Stimulated activated CD4-positive, alpha-beta T cell treated with anti-CD3 and anti-CD28 coated beads, Interleukin-1b, Interleukin-23, amount 100 ng/mL, for 4 hours (primary cell): ENCODE results near the gene MIEF1.
A peak's percentile ranks its signal among the peaks of the same experiment; 100 is the strongest.

Experiments used
- DNase-seq, 2 donors: peaks; one replicate each; pipeline ENCODE4 v3.0.0-alpha.2; 2020; ENCODE audit warnings: low read depth in 2 of 2

The MIEF1 gene

DNA sequence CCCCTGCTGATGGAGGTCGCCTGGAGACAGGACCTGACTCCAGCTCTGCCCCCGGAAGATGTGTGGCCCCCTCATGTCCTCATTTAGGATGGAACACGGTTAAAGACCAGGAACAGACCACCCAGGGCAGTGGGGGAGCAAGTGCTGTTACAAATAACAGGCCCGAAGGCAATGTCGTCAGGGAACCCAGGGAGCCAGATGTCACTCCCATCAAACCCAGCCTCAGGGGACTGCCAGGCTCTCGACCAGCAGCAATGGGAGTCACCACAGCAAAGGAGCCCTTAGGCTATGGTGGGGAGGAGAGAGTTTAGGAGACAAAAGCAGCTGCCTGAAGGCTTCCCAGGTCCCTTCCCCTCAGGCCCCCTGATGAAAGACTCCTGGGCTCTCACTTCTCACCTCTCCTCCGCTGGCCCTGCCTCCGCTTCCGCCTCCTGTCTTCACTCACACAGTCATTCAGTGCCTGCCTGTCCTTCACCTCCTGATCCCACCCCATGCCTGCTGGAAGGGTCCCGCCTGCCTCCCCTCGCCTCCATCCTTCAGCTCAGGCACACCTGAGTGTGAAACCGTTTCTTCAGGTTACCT lies 26.1 kb downstream of the MIEF1 start:
- no peak for DNase-seq

DNA sequence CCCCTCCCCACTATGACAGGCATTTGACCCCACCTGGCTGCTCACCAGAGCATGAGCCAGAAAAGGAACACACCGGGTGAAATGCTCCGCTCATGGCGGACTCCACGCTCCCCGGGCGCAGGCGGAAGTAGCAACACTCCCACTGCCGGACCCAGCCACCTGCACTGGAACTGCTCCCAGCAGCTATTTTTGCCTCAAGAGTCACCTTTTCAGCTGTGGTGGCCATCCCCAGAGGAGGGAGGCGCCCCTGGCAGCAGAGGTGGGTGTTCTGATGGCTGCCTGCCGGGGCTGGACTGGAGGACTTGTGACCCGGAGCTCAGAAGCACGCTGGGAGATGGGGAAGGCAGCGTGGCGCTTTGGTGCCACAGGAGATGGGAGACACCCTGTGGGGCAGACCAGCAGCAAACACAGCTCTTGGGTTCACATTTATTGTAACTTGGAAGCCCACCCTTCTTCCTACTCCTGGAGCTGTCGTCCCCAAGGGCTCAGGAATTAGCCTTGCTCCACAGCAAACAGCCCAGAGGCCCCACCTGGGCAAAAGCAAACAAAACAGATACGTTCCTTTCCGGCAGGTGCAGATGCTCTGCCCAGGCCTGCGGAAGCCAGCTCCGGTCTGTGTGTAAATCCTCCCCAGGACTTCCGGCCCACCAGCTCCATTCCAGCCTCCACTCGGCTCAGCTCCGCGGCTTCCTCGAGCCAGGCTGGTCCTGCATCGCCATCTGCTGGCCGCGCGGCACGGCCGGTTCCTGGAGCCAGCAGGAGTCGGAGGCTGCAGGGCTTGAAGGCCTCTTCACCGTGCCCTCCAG lies 26.8 kb downstream of the MIEF1 start:
- peak; percentile 82 to 85 for DNase-seq

DNA sequence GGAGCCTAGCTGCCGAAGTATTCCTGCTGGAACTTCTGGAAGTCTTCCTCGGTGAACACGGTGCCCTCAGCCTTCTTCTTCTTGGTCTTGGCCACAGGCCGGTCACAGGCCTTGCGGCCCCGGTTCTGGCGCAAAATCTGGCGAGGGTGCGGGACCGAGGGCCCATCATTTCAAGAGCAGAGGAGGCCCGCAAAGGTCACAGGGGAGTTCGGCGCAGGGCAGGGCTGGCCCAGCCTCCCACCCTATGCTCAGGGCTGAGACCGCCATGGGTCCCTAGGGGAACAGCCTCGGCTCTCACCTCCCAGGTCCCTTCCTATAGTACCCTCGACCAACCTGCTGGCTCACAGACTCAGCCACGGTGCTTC lies 27.4 kb downstream of the MIEF1 start:
- no peak for DNase-seq

DNA sequence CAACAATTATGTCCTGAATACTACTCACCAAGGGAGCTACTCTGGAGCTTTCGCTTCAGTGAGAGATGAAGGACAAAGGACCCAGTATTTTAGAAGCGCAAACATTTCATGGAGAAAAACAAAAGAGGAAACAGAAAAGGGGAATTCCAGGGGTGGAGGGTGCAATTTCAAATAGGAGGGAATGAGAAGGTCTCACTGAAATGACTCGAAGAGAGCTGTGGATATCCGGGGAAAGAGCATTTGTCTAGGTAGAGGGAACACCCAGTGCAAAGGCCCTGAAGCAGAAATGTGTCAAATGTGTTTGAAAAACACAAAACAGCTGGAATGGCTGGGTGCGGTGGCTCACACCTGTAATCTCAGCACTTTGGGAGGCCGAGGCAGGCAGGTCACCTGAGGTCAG lies 28.0 kb downstream of the MIEF1 start:
- DNase-seq = no peak

DNA sequence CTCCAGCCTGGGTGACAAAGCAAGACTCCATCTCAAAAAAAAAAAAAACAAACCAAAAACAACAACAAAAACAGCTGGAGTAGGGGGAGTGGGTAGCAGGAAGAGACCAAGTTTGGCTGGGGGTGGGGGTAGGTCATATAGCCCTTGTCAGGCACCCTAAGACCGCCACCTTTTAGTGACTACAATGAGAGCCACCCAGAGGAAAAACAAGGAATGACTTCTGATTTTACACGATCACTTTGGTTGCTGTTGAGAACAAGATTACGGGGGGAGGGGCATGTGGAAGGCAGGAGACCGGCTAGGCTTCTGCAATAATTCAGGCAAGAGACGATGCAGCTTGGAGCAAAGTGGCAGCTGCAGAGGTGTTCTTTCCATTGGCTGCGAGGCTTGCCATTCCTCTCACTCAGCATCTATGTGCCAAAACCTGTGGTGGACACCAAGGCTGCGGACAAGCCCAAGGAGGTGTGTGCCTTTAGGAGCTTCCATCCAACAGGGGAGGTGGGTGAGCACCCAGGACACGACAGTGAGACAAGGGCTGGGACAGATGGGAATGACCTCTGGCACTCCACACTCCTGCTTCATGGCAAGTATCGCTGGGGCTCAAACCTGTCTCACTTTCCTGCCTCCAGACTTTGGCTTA lies 28.7 kb downstream of the MIEF1 start:
- no peak for DNase-seq

DNA sequence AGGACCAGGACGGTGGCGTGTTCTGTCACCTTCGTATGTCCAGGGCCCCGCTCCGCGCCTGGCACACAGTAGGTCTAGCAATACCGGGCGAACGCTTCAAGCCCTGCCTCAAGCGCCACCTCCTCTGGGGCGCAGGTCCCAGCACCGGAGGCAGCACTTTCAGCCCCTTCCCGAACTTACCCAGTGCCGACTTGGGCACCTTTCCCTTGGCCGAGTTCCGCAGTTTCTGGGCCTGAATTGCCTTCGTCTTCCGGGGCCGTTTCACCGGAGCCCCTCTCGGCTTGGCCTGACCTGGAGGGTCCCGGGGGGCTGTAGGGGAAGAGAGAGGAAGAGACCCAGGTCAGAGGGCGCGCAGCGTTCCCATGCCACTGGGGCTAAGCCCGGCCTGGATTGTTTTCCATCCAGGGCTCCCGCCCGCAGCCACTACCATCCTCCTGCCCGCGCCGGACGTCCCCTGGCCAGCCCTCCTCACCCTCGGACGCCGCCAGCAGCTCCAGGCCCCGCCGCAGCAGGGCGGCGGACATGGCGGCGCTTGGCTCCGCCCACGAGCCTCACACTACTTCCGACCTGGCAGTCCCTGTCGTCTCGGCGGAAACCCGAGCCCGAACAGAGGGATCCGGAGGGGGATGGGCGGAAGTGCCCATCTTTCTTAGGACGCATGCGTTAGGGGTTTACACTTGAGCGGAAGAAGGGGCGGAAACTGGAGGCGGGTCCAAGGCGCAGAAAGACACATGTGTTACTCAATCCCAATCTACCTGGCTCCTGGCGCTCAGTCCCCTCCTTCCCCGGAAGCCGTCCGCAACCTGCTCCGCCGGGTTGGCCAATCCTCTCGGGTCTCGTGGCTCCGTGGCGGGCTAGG lies 30.4 kb downstream of the MIEF1 start, which contains the start of gene RPS19BP1:
Gene RPS19BP1 (minus strand): TSS at position 534 of the 859 bp plus-strand sequence. CDS start 10 bp downstream, at position 524.
- peak; percentile 97 to 99 for DNase-seq

DNA sequence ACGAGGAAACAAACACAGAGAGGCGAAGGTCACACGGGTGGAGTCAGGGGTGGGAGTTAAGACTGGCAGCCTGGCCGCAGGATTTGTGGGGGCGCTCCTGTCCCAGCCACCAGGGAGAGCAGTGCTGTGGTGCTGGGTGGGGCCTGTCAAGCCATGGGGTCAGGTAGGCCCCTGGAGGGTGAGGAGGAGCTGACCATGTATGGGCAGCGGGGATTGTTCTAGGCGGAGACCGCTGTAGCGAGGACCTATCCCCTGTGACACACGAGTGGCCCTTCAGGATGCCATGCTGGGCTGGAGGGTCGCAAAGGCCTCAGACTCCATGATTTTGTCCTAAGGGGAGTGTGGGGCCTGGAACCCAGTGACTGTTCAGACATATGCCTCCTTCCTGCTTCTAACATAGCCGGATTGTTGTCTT lies 32.0 kb downstream of the MIEF1 start:
- no peak for DNase-seq

DNA sequence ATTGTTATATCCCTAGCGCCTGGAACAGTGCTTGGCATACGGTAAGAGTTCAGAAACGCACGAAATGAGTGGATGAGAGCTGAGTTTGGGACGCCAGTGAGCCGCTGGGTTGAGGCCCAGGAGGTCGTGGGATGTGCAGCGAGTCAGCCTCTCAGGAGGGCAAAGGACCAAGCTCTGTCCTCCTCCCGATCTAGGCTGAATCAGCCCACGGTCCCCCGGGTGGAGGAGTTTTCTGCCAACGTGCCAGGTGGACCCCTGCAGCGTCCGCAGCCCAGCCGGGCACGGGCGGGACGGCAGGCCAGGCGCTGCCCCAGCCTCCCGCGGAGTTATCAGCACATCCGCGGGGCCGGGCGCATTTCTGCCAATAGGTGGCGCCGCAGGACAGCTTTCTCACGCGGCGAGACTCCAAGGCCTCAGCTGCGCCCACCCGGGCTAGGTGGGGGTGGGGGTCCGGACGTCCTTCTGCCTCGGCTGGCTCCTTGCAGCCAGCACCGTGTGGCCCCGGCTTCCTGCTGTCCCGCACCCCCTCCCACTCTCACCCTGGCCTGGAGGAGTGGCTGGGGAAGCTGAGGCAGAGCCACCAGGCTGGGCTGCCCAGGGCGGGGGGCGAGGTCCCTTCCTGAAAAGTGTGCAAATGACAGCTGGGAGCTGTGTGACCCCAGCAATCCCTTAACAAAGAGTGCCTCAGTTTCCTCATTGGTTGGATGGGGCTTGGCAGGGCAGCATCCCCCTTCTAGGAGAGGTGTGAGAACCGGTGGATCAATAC lies 32.7 kb downstream of the MIEF1 start:
- peak; percentile 78 to 86 for DNase-seq

DNA sequence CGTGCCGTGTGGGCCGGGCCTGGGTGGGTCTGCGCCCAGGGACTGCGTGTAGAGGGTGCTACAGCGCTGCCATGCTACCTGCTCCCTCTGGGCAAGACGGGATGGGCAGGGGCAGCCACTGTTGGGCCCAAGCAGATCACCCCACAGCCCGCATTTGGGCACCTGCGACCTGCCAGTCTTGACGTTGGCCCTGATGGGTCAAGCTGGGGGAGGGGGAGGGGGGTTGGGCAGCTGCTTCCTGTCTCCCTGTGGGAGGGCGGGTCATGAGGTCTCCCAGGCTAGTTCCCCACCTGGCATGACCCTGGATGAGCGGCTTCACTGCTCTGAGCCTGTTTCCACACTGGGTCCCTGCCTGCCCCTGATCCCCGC lies 33.3 kb downstream of the MIEF1 start:
- no peak for DNase-seq

DNA sequence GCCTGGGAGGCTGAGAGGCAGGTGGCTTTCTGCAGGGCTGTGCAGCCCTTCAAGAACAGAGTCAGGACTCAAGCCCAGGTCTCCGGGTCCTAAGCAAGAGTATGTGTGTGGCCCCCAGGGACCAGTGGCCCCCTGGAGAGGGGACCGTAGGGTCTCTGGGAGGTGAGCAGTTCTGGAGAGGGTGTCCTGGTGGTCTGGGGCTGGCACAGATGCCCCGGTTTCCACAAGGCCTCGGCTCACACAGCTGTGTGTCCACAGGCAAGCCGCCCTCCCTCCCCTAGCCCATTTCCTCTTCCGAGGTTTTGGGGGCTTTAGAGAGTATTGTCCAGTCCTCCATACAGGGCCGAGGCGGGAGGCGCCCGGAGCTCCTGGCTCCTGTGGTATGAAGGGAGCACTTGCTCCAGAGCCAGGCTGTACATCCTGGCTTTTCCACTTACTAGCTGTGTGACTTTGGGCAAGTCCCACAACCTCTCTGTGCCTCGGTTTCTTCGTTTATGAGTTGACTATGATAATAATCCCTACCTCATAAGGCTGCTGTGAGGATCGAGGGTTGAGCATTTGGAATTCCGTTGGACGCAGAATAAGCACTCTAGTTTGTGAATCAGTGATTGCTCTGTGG lies 33.9 kb downstream of the MIEF1 start:
- no peak for DNase-seq

DNA sequence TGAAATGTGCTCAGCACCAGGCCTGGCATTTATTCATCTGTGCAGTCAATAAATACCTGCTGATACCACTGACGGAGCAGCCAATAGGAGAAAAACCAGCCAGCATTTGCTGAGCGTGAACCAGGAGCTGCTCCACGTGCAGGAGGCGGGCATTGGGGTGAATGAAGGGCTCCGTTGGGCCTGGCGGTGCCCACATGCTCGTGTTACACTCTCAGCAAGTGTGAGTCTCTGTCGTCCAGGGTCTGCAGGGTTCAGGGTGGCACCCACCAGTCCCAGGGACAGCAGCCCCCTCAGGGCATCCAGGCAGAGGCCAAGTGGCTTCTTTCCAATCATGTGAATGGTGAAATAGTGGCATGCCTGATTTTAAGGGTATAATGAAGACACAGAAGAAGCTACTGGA lies 34.6 kb downstream of the MIEF1 start:
- DNase-seq = no peak

DNA sequence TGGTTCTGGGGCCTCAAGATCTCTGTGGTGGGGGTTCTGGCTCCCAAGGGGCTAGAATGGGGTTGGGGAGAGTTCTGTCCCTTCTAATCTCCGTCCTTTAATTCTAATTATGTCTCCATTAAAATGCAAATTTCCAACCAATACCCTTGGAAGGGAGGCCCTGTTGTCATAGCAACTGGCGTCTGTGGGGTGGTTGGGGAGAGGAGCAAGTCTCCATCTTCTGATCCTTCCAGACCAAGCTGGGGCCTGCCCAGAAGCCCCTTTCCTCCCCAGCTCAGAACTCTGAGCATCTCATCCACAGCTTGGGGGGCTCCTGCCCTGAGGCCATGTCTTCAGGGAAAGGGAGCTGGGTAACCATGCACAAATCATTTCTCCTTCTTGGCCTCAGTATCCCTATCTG lies 35.9 kb downstream of the MIEF1 start:
- no peak for DNase-seq

DNA sequence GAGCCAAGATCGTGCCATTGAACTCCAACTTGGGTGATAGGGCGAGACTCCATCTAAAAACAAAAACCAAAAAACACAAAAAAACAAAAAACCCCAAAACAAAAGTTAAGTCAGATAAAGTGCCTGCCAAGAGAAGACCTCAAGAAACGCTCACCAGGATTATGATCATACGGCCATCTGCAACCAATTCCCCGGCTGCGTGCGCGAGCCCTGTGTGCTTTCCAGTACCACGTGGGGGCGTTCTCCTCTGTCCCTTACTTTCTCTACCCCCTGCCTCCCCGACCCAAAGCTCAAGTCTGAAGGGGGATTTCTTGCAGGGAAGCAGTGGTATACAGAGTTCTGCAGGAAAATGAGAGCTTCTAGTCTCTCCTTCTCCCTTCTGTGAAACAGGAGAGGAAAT lies 41.0 kb downstream of the MIEF1 start:
- no peak for DNase-seq

DNA sequence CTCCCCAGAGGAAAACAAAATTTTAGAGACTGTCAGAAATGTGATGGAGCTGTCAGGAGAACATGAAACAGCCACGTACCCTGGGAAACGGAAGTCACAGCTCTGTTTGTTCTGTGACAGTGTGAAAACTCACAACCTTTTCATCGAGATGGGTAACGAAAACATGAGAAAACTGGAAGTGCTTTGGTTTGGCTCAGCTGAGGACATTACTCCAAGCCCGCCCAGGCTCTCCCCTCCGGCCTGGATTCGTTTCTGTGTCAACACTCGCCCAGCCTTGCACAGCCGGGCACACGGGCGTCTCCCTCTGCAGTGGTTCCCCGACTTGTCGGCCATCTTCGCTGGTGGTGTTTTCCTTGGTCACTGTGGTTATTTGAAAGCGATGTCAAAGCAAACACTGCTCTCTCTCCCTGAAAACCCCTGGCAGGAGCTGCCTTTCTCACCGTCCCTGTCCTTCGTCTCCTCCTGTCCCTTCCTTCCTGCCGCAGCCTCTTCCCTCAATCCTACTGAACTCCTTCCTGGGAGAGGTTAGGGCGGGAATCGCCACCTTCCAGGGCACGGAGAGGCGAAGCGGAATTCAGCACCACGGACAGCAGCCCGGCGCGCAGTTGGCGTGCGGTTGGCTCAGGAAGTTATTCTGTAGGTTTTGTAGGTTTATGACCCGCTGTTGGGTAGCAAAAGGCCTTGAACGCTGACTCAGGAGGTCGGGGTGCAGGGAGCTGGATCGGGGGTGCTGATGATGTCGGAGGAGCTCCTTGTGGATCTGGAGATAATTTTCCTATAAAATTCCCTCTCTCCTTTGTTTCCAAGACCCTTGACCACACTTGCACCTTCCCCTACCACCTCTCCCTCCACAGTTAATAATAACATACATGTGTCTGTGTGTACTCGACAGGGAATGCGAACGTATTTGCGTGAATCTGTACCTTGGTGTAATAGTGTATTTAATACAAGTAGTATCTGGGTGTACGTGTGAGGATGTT lies 43.6 kb downstream of the MIEF1 start:
- DNase-seq = peak; percentile 61 to 67

DNA sequence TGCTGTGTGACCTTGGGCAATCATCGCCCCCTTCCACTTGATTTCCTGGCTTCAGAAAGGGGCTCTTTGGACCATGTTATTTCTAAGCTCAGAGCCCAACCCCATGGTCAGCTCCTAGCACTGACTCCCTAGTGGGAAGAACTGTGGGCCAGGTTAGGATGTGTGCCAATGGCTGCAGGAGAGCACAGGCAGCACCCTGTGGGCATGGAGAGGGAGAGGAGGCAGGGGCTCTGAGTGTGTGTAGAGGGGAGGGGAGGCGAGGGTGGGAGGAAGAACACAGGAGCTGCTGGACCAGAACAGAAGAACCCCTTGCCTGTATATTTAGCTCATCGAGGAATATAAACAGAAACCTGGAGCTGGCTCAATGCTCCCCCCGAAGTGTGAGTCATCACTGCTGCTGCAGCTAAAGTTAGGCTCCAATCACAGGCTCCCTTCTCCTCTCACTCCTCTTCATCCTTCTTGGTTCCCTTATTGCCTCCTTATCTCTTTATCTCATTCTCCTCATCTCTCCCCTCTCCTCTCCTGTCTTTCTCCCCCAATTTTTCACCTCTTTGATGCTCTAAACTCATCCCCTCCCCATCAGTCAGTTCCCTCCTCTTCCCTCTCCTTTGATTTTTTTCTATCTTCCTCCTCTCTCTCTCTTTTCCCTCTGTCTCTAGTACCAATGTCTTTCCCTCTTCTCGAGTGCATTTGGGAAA lies 44.9 kb downstream of the MIEF1 start:
- DNase-seq = no peak

DNA sequence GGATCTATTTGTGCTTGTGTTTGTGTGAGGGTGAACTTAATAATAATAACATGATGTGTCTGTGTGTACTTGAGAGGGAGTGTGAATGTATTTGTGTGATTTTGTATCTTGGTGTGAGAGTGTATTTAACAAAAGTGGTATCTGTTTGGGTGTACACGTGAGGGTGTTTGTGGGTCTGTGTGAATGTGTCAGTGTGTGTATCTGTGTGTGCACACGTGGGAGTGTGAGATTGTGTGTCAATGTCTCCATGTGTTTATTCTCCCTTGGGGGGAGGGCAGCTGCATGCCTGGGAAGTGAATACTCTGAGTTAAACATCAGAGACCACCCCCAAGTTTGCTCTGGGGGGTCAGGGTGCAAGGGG lies 45.5 kb downstream of the MIEF1 start:
- no peak for DNase-seq

DNA sequence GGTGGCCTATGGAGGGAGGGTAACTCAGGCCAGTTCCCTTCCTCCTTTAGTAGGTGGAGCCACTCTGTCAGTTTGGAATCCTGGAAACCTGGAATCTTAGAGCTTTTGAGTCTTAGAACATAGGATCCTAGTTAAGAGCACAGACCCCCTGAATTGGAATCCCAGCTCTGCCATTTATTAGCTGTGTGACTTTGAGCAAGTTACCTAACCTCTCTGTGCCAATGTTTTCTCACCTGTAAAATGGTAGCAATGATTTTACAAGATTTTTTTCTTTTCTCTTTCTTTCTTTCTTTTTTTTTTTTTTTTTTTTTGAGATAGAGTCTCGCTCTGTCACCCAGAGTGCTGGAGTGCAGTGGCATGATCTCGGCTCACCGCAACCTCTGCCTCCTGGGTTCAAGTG lies 51.3 kb downstream of the MIEF1 start:
- DNase-seq = no peak

DNA sequence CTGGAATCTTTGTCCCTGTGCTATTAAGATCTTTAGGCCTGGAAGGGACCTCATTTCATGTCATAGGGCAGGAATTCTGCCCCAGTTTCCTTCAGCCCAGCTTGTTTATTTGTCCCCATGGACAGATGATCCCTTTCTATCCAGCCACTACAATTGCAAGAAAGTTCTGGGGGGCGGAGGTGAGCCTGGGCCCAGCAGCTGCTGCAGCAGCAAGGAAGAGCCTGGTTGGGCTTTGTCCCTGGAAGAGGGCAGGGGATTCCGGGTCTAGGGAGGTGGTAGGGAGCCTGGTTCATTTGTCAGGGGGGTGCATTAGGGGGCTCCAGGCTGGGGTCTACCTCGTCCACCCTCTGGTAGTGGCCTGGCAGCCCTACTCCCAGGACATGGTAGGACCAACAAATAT lies 52.1 kb downstream of the MIEF1 start:
- DNase-seq = no peak
